GM19324 (cell line): ENCODE data around the gene L3MBTL1.

Source experiments
- ATAC-seq: cut with Tn5 transposase; IDR thresholded peaks from one replicate; pipeline ENCODE4 v1.9.1; 2021; ENCODE audit warnings: mild to moderate bottlenecking, moderate library complexity; ENCODE audit not compliant: unreplicated experiment, low FRiP score

L3MBTL1 gene

GRCh38 chr20:43554369-43554768, 46.9 kb downstream of the L3MBTL1 start:
- ATAC-seq, result no peak

GRCh38 chr20:43558412-43559146, 51.1 kb downstream of the L3MBTL1 start, which contains the start of gene SGK2:
TSS of gene SGK2 (plus strand) at chr20:43559027. CDS start at chr20:43566496, 7,469 bp downstream.
- ATAC-seq, result no peak

DNA sequence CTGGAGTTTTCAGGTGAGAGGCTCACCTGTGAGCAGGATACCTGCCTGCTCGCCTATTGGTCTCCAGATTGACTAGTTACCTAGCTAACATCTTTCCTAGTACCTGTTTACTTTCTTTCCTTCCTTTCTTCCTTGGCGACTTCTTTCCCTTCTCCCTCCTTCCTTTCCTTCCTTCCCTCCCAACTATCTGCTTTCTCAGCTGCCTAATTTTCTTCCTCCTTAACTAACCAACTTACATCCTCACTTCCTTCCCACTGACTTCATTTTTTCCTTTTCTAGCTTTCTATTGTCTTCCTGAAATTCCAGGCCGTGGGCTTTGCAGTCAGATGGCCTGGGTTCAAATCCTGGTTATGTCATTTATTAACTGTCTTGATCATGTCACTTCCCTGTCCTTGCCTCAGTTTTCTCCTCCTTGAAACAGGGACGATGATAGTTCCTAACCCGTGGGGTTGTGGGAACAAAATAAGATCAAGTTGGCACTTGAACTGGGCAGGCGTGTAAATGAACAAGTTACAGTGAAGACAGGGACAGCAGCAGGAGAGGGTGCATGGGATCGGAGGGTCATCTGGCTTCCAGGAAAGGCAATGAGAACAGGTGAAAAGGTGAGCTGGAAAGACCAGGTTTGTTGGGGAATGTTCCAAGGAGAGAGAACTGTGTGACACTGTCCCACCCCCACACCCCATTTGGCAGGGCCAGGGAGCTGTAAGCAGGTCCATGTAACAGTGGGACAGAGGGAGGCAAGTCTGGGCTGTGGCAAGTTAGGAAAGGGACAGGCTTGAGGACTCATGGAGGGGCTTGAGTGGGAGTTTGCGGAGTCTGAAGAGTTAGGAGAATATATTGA, 51.9 kb downstream of the L3MBTL1 start:
- ATAC-seq, result no peak

GRCh38 chr20:43560974-43561373, 53.5 kb downstream of the L3MBTL1 start:
- no peak for ATAC-seq

- ATAC-seq, result no peak
Measured at GRCh38 chr20:43563429-43563828, 55.9 kb downstream of the L3MBTL1 start.

DNA sequence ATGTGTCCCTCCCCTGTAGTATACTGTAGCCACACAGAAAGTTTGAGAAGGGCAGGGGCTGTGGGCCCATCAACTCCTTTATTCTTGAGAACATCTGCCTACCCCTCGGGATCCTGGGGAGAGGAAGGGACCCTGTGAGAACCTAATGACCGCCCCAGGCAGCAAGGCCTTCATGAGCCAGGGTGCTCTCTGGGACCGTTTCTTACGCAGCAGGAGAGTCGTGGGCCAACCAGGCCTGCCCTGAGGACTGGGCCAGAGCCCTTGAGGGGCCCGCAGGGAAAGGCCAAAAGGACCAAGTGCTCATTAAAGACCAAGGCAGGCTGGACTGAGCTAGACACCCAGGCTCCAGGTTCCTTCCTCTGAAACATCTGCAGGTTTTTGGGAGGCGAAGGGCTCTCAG, 56.5 kb downstream of the L3MBTL1 start:
- no peak for ATAC-seq

DNA sequence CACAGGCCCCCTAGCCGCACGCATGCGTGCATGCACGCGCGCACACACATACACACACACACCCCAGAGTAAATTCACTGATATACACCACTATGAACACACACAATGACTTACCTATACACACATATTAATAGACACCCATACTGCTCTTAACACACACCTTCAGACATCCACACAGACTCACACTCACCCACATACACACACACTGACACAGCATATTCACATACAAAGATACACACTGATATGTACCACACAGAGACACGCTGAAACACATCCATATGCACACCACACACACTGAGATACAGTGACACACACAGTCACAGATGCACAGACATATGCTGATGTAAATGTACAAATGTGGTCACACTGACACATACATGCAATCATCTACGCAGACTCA, 57.0 kb downstream of the L3MBTL1 start:
- ATAC-seq, result no peak

- ATAC-seq, result no peak
Measured at GRCh38 chr20:43564993-43565757, 57.7 kb downstream of the L3MBTL1 start.

DNA sequence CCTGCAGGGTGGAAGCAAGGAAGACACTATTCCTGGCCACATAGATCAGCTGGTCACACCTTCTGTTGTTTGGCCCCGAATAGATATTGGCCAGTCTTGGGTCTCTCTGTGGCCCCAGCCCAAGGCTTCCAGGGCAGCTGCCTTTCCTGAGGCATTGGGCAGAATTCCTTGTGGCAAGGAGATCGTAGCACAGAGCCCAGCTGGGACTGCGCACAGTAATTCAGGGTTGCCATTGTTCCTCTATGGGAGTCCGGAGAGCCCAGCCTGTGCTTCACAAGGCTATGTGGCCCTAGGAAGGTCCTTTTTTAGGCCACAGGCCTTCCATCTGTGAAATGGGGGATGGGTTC, 58.2 kb downstream of the L3MBTL1 start:
- no peak for ATAC-seq

DNA sequence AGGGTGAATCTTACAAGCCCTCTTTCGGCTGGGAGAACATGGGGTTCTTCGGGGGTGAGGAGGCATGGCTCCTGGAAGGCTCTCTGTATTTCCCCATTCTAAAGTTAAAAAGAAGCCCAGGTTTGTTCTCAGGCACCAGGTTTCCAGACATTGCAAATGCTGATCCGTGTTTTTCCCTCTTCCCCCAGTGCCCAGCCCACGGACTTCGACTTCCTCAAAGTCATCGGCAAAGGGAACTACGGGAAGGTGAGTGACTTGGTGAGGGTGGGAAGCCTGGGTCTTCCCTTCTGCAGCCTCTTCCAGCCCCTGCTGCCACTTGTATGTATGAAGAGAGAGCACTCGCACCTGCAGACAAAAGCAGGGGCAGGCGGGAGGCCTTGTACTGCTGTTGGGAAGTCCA, 60.0 kb downstream of the L3MBTL1 start:
- no peak for ATAC-seq

GRCh38 chr20:43568706-43569105, 61.2 kb downstream of the L3MBTL1 start:
- no peak for ATAC-seq

GRCh38 chr20:43569282-43569681, 61.8 kb downstream of the L3MBTL1 start:
- ATAC-seq, result no peak

DNA sequence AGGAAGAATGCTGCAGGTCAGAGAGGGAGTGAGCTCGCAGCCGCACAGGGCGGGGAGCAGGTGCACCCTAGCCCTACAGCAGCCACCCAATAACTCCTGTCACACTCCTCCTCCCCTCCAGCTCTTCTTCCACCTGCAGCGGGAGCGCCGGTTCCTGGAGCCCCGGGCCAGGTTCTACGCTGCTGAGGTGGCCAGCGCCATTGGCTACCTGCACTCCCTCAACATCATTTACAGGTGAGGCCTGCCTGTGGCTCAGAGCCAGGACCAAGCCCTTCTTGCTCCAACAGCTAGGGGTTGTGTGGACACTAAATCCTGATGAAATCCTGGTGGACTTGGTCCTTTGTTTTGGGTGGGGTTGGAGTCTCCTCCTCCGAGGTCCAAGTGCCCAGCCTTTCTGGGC, 63.0 kb downstream of the L3MBTL1 start:
- ATAC-seq, result no peak

DNA sequence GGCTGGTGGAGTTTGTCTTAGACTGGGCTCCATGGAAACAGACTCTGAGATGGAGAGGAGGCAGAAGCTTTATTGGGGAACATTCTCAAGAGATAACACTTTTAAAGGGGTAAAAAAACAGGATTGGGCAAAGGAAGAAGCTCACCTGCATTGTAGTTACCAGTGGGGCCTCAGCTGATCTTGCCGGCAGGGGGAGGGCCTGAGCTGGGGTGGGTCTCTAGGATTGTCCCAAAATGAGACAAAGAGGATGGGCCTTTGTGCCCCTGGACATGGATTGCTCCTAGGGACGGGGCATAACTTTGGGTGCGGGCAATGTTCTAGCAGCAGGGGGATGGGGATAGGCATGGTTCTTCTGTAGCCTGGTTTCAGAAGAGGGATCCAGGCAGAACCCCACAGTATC, 63.8 kb downstream of the L3MBTL1 start:
- ATAC-seq, result no peak

DNA sequence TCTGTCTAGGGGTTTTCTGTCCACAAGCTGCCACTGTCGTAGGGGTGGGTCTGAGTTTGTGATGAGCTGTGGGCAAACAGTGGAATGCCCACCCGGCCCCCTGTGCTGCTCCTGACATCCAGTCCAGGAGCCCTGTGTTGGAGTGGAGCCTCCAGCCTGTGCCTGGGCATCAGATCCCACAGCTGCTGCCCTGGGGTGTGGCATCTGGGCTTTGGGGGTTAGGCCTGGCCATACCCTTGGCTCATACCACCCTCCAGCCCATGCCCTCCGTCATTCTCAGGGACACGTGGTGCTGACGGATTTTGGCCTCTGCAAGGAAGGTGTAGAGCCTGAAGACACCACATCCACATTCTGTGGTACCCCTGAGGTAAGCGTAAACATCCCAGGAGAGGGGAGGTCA, 64.3 kb downstream of the L3MBTL1 start:
- ATAC-seq, result no peak

DNA sequence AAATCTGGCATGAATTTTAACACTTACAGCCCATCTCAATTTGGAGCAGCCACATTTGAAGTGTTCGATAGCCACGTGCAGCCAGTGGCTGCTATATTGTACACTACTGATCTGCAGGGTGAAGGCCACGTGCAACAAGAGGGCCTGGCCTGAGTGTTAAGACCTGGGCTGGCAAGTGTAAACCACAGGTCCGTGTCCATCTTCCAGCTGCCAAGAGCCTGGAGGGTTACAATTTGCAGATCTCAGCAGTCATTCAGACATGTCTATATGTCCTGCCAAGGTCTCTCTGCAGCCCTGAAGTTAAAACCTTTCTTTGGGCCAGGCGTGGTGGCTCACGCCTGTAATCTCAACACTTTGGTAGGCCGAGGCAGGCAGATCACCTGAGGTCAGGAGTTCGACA, 65.4 kb downstream of the L3MBTL1 start:
- ATAC-seq, result no peak

DNA sequence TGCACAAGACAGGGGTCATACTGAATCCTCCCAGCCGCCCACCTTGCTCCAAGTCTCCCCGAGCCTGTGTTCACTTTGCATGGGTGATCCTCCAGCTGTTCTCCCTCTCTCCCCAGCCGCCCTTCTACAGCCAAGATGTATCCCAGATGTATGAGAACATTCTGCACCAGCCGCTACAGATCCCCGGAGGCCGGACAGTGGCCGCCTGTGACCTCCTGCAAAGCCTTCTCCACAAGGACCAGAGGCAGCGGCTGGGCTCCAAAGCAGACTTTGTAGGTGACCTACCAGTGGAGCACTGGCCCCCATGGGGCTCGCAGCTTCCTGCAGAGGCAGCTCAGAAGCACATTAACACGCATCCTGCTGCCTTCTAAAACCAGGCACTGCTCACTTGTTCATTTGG, 68.6 kb downstream of the L3MBTL1 start:
- ATAC-seq, result no peak

DNA sequence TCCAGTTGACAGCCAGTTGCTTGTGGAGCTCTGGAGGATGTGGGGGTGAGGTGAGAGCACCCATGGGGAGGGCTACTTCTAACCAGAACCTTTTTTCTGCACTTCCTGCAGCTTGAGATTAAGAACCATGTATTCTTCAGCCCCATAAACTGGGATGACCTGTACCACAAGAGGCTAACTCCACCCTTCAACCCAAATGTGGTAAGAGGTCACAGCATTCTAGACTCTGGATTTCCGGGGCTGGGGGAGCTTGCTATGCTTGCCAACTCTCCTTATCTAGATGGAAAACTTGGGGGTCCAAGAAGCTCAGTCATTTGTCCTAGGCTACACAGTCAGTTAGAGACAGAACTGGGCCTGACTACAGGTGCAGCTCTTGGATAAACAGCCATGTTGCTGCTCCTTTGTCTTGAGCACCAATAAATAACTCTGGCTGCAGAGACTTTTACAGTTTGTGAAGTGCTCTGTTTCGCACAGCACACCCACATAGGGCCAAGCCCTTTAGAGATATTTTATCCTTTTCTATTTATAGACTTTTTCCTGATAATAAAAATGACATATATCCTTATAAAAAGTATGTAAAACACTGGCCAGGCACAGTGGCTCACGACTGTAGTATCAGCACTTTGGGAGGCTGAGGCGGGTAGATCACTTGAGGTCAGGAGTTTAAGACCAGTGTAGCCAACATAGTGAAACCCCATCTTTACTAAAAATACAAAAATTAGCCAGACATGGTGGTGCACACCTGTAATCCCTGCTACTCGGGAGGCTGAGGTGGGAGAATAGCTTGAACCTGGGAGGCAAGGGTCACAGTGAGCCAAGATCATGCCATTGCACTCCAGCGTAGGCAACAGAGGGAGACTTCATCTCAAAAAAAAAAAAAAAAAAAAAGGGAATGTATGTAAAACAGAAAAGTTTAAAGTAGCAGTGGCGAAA, 72.6 kb downstream of the L3MBTL1 start:
- no peak for ATAC-seq

DNA sequence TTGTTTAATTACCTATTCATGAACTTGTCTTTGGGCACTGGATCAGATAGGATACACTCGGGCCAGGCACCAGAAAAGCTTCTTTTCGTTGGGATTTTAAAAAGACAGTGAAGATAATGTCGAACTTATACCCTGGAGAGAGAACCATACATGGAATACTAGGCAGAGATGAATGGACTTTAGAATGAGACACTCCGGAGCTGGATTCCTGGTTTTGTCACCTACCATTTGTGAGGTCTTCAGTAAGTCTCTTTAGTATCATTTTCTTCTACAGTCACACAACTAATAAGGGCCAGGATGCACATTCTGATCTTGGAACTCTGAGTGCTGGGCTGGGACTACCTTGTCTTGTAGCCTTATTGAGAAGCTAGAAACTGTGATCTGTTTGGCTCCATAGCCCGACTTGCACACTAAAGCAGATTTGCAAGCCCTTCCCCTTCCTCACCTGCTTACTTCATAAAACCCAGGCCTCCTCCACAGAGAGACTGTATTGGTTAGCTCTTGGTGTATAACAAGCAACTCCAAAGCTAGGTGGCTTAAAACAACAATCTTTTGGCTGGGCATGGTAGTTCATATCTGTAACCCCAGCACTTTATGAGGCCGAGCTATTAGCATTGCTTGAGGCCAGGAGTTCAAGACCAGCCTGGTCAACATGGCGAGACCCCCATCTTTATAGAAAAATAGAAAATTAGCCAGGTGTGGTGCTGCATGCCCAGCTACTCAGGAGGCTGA, 75.8 kb downstream of the L3MBTL1 start:
- ATAC-seq, result no peak
